Central memory CD4-positive, alpha-beta T cell (primary cell): ENCODE measurements around the gene USP27X.
A peak's percentile ranks its signal among the peaks of the same experiment; 100 is the strongest.

Source experiments
- DNase-seq: peaks from one replicate; pipeline ENCODE4 v3.0.0; 2022

The USP27X gene

DNA sequence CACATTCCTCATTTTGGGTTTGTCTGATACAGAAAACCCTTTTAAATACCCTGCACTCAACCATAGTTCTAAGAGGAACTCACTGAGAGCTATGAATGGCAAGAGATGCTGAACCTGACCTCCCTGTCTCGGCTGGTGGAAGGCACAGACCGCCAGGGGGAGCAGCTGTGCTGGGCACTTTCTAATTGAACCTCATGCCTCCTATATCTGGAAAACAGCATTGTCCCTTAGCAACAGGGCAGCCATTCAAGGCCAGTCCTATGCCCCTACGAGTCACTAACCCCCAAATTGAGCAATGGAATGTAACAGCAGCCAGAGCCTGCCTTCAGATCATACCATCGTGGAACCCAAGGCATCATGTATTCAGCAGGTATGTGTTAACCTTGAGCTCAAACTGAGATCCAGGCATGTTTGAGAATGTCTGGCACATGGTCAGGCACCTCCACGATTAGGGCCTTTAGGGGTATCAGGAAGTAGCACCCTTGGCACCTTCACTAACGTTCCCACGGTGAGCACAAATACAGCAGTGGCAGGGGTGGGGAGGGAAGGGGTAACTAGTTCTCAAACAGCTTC, 5.1 kb downstream of the USP27X start:
- peak; percentile 24 for DNase-seq

DNA sequence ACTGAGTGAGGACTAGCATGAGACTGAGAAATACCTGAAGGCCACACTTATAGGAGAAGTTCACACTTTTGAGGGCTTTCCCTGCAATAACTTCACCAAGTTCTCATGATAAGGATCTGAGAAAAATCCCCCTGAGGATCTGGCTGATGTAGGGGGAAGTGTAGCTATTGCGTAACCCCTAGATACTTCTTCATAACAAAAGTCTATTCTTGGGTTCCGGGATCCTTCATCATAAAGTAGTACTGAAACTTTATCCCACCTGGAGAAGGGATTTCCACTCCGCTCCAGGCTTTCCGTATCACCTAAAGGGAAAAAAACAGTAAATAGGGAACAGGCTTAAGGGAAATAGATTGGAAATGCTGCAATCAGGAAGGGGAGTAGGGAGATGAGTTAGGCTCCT, 13.3 kb downstream of the USP27X start:
- DNase-seq: no peak

DNA sequence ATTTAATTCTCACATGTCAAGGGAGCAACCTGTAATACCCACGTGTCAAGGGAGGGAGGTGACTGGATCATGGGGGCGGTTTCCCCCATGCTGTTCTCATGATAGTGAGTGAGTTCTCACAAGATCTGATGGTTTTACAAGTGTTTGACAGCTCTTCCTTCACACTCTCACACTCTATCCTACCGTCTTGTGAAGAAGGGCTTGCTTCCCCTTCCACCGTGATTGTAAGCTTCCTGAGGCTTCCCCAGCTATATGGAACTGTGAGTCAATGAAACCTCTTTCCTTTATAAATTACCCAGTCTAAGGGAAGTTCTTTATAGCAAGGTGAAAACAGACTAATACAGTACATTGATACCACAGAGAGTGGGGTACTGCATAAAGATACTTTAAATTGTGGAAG, 17.7 kb downstream of the USP27X start:
- DNase-seq: no peak

DNA sequence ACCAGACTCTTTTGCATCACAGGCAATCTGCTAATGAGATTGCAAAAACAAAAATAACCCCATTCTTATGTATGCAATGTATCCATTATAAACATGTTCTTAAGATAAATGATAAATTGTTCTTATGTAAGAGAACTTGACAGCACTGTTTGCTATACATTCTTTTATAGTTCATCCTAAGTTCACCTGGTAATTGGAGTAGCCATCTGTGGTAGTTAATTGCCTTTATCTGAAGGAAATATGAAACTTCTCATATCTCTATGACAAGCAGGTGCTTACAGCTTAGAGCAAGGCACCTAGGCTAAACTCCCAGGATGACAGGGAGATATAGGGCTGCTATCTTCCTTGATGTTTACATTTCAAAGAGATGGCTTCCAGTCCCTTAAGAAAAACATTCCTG, 21.8 kb downstream of the USP27X start:
- DNase-seq: no peak

DNA sequence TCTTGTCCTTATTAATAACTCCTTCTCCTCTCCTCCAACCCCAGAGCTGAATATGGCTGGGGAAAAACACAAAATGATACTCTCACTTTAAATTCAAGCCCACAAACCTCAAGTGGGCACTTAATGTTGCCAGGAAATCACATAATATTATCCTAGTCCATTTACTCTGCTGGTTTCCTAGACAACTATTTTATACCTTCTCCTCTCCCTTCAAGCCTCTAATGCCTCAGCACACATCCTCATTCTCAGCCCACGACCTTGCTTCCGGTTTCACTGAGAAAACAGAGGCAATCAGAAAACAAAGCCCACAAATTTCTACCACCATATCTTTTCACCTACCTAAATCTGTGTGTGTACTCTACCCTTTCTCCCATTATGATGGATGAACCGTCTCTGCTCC, 31.1 kb downstream of the USP27X start:
- DNase-seq: no peak

DNA sequence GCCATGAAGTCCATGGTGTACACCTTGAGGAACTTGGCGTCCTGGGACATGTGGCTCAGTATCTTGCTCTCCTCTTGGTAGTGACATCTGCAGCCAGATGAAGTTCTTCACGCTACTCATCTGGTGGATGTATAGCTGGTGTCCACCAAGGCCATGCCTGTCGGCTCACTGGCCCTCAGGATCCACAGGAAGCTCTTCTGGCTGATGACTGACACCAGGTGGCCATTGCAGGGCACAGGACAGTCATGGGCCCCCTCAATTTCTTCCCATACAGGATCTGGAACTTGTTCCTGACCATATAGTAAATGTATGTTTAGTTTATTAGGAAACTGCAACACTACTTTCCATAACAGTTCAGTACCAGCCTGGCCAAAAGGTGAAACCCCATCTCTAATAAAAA, 32.8 kb downstream of the USP27X start:
- no peak for DNase-seq

DNA sequence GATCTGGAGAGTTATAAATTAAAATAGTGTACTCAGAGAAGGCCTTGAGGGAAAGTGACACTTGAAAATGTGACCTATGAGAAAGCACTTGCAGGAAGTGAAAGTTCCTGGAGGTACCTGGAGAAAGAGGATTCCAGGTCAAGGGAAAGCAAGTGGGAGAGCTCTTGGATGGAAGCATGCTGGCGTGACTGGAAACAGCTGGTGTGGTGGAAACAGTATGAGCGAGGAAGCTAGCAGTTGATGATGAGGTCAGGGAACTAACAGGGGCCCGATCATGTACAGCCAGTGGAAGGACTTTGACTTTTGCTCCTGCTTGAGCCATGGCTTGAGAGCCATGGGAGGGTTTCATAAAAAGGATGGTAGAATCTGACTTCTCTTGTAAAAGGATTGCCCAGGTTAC, 33.6 kb downstream of the USP27X start:
- DNase-seq: no peak

DNA sequence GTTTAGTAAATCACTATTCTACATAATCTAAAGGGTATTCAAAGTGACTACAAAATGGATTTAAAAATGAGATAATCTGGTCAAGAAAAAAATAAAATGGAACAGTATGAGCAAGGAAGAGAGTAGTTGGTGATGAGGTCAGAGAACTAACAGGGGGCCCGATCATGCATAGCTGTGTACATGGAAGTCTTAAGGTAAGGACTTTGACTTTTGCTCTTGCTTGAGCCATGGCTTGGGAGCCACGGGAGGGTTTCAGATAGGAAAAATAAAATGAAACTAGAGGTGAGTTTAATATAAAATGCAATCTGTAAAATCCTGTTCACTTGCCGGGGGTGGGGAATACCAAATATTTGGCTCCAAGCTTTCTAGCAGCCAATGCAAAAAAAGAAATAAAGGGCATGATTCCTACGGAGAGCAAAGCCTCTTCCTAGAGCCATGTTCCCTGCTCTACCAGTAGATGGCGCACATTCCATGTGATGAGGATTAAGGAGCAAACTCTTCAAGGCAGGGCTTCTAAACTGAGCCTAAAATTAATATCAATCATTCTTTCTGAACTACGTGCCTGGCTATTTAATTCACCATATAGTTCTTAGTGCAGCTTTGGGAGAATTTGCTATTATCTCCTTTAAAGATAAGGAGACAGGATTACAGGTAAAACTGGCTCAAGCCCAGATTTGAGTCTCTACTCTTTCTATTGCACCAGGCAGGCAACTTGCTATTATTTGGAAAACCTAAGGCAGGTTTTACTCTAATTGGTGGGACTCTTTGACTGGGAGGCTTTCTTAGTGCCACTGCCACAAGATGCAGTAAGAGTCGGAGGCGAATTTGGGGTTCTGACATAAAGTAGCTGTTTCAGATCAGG, 36.3 kb downstream of the USP27X start:
- DNase-seq: peak; percentile 50

DNA sequence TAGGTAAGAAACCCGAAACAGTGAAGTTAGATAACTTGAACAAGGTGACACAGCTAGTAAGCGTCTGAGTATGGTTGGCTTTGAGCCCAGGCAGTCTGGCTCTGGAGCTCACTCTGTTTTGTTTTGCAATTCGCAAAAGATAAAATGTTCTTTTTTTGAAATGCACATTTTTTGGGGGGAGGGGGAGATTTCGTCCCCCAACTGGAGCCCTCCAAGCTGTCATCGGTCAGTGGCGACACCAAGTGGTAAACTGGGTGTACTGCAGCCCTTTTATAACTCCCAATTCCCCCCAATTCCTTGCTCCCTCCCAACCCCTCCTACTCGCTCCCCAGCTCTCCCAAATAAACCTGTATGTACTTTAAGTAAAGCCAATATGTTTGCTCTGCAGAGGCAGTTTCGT, 40.3 kb downstream of the USP27X start:
- no peak for DNase-seq

DNA sequence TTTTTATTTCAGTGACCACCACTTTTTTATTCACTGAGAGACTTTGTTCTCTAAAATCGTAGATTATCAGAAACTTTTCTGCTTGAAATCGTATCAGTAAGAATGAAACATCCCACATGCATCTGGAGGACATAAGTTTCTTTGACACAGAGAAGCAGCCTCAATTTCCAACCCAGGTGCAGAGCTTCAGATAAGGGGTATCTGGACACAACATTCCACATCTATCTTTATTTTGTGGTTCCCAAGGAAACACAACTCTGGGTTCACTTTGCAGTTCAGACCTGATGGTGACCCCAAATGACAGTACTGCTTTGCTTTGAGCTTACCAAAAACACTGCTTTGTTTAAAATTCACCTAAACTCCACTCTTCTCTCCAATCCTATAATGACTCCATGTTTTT, 41.8 kb downstream of the USP27X start:
- DNase-seq: no peak

DNA sequence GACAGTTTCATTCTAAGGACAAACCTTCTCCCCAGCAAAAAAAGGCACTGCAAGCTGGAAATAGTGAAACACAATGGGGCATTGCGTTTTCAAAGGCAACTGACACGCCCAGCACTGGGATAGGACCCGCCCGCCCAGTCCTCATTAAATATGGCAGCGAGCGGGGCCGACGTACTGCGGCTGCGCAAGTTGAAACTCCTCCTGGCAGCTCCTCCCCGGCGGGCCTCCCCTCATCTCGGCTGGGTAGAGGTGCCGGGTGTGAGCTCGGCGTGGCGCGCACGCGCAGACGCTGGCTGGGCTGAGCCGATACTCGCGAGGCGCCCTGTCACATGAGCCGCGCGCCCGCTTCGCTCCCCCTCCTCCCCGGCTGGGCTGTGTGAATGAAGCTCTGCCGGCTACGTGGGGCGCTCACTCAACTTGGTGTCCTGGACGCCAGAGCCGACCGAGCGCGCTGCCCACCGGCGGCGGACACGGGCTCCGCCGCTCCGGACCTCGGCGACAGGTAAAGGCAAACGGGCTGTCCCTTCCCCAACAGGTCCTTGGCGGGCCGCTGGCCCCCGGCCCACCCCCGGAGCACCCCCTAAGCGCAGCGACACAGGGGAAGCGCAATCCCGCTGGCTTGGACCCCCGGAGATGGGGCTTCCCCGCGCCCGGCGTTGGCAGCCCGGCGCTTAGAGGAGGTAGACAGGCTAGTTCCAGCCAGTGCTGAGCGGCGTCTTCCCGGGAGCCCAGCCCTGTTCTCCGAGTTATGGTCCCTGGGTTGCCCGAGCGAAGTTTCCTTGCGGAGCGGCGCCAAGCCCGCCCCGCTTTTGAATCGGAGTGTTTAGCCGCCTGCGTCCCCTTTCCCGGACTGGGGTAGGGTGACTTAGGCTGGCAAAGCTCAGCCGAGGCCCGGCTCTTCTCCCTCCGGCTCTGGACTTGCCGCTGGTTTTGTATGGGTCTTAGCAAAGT, 43.3 kb downstream of the USP27X start, which contains the start of gene CLCN5:
Gene CLCN5 (plus strand): TSS at position 306 of the 951 bp plus-strand sequence. CDS start 2,703 bp downstream, outside the sequence.
- DNase-seq: peak; percentile 95

DNA sequence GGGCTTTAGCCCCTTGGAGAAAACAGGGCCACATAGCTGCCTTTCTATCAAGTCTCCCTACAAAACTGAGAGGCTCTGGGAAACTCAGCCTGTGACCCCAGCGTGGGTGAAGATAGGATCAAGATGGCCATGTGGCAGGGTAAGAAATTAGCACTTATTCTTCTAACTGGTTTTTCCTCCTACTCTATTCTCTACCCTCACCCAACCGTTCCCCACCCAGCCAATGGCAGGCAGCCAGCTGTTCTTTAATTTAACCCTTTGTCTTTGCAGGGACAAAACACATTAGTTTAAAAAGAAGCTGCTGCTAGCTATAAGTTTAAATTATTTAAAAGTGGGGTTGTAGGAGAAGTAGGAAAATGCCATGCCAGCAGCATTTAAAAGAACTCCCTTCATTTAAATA, 45.9 kb downstream of the USP27X start:
- no peak for DNase-seq

DNA sequence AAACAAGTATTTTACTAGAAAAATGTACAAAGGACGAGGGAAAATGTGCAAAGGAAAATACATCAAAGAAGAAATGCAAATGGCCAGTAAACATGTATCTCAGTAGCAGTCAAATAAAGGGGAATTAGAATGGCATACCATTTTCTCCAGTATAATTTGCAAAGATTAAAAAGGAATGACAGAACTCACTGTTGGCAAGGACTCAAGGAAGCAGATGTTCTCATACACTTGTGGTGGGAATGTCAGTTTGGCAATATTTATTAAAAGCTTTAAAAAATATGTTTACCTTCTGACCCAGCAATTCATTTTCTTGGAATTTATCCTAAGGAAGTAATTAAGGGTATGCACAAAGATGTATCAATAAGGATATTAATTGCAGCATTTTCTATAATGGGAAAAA, 50.8 kb downstream of the USP27X start:
- DNase-seq: no peak
